AG04450 (cell line): ENCODE measurements around the gene GTF3C1. TPM values are rescaled to one million over a fixed set of nuclear protein-coding genes. Genes with fewer than 3 reads are reported as not detected.

Experiments
- CTCF ChIA-PET: fragments of 300-600, 350-600 bp; formaldehyde crosslinking; extraction: SDS; loops from one replicate; lab custom pipeline; 2022; ENCODE audit warnings: antibody characterized with exemption, inconsistent platforms; lab: Charles Lee
- POLR2A ChIA-PET: fragments of 350-600 bp; formaldehyde crosslinking; extraction: SDS; loops from one replicate; lab custom pipeline; 2021; ENCODE audit warnings: antibody characterized with exemption, inconsistent platforms; lab: Yijun Ruan, JAX
- DNase-seq: peaks from one replicate; pipeline ENCODE4 v3.0.0-alpha.2; 2011; ENCODE audit warnings: low read depth, low spot score
- H3K27ac ChIP-seq: one replicate; pipeline ENCODE4 v1.5.1; 2012; ENCODE audit warnings: low read depth, low read length, control low read depth
- H3K27me3 ChIP-seq: one replicate; pipeline ENCODE4 v1.6.0; 2012; ENCODE audit warnings: low read length; ENCODE audit not compliant: control insufficient read depth, insufficient read depth
- H3K4me3 ChIP-seq: 2 replicates; pipeline ENCODE4 v1.5.1; 2011; ENCODE audit warnings: mild to moderate bottlenecking, low read depth, low read length, control low read depth
- H3K9me3 ChIP-seq: 2 replicates; pipeline ENCODE4 v1.5.1; 2012; ENCODE audit warnings: low read length; ENCODE audit not compliant: control insufficient read depth, insufficient read depth
- CTCF ChIP-seq: IDR thresholded peaks from 2 replicates; pipeline ENCODE4 v1.5.1; 2011; ENCODE audit warnings: low read depth, low read length, control low read depth, inconsistent platforms
- polyA plus RNA-seq: library from polyadenylated mRNA; depleted of rRNA; stranded (reverse); fragments of >200 nt; gene quantifications from 2 replicates; pipeline ENCODE4 v1.2.3, GENCODE V29; 2011

GTF3C1 gene
- polyA plus RNA-seq, 1 experiment: 40.2 TPM

GRCh38 chr16:27447301-27447700 is 102.4 kb downstream of the GTF3C1 start:
- Histone ChIP-seq H3K27me3 (peaks cover 2% of the 10 kb centered on the region), H3K27ac (no peak overlapping the region), H3K9me3 (peaks cover 20% of the 10 kb centered on the region), H3K4me3 (no peak overlapping the region)
- no peak for TF ChIP-seq CTCF
- CTCF ChIA-PET: interaction anchor here (1.1 kb wide), 1 partner anchor 215 kb away, joined by 3 read pairs; no protein-coding TSS in a partner anchor
- POLR2A ChIA-PET: no interaction called here
- no peak for DNase-seq

DNA sequence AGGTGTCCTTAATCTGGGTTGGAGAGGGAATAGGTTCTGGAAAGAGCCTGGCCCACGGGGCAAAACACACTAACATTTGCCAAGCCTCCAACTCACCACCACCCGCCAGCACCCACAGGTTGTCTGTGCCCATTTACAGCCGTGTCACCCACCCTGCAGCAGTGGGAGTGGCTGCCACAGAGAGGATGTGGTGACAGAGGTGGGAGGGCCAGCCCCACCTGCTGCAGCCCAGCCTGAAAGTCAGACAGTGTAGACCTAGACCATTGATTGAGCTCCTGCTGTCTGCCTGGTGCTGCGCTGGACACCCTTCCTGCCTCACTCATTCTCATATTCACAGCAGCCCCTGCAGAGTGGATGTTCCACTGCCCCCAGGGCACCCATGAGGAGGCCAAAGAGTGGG is 103.0 kb downstream of the GTF3C1 start:
- ChIA-PET POLR2A (no interaction called here), CTCF (interaction anchor here (1.1 kb wide), 1 partner anchor 215 kb away, joined by 3 read pairs; no protein-coding TSS in a partner anchor)
- Histone ChIP-seq H3K9me3 (peaks cover 20% of the 10 kb centered on the region), H3K27ac (no peak overlapping the region), H3K4me3 (no peak overlapping the region), H3K27me3 (peaks cover 2% of the 10 kb centered on the region)
- TF ChIP-seq CTCF: no peak
- no peak for DNase-seq

GRCh38 chr16:27445502-27446175 is 104.1 kb downstream of the GTF3C1 start:
- Histone ChIP-seq H3K27me3 (peaks cover 2% of the 10 kb centered on the region), H3K27ac (no peak overlapping the region), H3K9me3 (peaks cover 20% of the 10 kb centered on the region), H3K4me3 (no peak overlapping the region)
- ChIA-PET POLR2A (no interaction called here), CTCF (interaction anchor here (0.6 to 1.1 kb wide), 3 partner anchors 68 to 335 kb away, joined by 3 to 5 read pairs (median 3); no protein-coding TSS in a partner anchor)
- TF ChIP-seq CTCF: peak; percentile 17; the same call in 1 of the 2 replicates
- no peak for DNase-seq

DNA sequence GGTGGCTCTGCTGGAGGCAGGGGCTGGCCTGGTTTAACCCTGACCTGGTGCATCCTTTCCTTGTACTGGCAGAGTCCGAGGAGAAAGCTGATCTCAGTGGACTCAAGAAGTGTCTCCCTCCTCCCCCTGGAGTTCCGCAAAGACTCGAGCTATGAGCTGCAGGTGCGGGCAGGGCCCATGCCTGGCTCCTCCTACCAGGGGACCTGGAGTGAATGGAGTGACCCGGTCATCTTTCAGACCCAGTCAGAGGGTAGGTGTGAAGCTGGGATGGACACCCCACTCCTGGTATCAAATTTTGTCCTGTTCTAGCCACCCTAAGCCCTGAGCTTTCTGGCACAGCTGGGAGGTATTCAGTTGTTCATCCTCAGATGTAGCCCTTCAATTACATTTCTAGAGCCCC is 105.2 kb downstream of the GTF3C1 start:
- POLR2A ChIA-PET: no interaction called here
- Histone ChIP-seq H3K27me3 (peaks cover 2% of the 10 kb centered on the region), H3K4me3 (no peak overlapping the region), H3K9me3 (peaks cover 20% of the 10 kb centered on the region), H3K27ac (no peak overlapping the region)
- DNase-seq: no peak
- TF ChIP-seq CTCF: no peak
- CTCF ChIA-PET: interaction anchor here (0.9 to 1.1 kb wide), 2 partner anchors 265 to 334 kb away, joined by 3 to 5 read pairs; no protein-coding TSS in a partner anchor

- DNase-seq: no peak
- H3K27ac ChIP-seq: no peak overlapping the region
- TF ChIP-seq CTCF: no peak
- H3K9me3 ChIP-seq: peaks cover 20% of the 10 kb centered on the region
- POLR2A ChIA-PET: no interaction called here
- peaks cover 2% of the 10 kb centered on the region for H3K27me3 ChIP-seq
- no peak overlapping the region for H3K4me3 ChIP-seq
- CTCF ChIA-PET: no interaction called here
Observed at GRCh38 chr16:27444015-27444414, 105.7 kb downstream of the GTF3C1 start.
